Measurements from ENCODE around the gene APEH. TPM values are rescaled to one million over a fixed set of nuclear protein-coding genes. Genes with fewer than 3 reads are reported as not detected.
A peak's percentile ranks its signal among the peaks of the same experiment; 100 is the strongest.

The APEH gene
- total and polyA plus RNA-seq, 2 of the 4 experiments (the other 2 are of a cell fraction), result 89.2 to 142 TPM

DNA sequence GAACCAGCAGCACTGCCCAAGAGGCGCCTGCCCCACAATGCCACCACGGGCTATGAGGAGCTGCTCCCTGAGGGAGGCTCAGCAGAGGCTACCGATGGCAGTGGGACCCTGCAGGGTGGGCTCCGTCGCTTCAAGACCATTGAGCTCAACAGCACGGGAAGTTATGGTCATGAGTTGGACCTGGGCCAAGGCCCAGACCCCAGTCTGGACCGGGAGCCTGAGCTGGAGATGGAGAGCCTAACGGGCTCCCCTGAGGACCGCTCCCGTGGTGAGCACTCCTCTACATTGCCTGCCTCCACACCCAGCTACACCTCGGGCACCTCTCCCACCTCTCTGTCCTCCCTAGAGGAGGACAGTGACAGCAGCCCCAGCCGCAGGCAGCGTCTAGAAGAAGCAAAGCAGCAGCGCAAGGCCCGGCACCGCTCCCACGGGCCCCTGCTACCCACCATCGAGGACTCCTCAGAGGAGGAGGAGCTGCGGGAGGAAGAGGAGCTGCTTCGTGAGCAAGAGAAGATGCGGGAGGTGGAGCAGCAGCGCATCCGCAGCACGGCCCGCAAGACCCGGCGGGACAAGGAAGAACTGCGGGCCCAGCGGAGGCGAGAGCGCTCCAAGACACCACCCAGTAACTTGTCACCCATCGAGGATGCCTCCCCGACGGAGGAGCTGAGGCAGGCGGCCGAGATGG, 21.8 kb upstream of the APEH start:
- no TSS peak for BruUV-seq (replicated peaks)
- TF ChIP-seq MAFK (IDR thresholded peaks at IDR 0.05; ENCODE audit: low read depth, low read length) (no peak), RCOR1 (IDR thresholded peaks at IDR 0.05; ENCODE audit: insufficient replicate concordance, low read length) (no peak), RAD21 (IDR thresholded peaks at IDR 0.05; ENCODE audit: low read length) (no peak), CHD1 (IDR thresholded peaks at IDR 0.05; ENCODE audit: low read depth, low read length) (no peak), CEBPB (IDR thresholded peaks at IDR 0.05; ENCODE audit: low read depth, low read length) (no peak), RFX5 (IDR thresholded peaks at IDR 0.05; ENCODE audit: low read depth, low read length) (no peak), FOS (IDR thresholded peaks at IDR 0.05; ENCODE audit: low read depth, low read length) (no peak), NFE2L2 (IDR thresholded peaks at IDR 0.05; ENCODE audit: low read depth, low read length) (no peak), BHLHE40 (IDR thresholded peaks at IDR 0.05; ENCODE audit: low read depth, low read length) (no peak), POLR2A (IDR thresholded peaks at IDR 0.05; ENCODE audit: low read depth, low read length) (no peak), MAZ (IDR thresholded peaks at IDR 0.05; ENCODE audit: borderline replicate concordance, low read depth, low read length) (no peak), SMC3 (IDR thresholded peaks at IDR 0.05; ENCODE audit: low read depth, low read length) (no peak), MXI1 (IDR thresholded peaks at IDR 0.05; ENCODE audit: borderline replicate concordance, low read depth, low read length) (no peak)
- TF ChIP-seq, protein P1, sequence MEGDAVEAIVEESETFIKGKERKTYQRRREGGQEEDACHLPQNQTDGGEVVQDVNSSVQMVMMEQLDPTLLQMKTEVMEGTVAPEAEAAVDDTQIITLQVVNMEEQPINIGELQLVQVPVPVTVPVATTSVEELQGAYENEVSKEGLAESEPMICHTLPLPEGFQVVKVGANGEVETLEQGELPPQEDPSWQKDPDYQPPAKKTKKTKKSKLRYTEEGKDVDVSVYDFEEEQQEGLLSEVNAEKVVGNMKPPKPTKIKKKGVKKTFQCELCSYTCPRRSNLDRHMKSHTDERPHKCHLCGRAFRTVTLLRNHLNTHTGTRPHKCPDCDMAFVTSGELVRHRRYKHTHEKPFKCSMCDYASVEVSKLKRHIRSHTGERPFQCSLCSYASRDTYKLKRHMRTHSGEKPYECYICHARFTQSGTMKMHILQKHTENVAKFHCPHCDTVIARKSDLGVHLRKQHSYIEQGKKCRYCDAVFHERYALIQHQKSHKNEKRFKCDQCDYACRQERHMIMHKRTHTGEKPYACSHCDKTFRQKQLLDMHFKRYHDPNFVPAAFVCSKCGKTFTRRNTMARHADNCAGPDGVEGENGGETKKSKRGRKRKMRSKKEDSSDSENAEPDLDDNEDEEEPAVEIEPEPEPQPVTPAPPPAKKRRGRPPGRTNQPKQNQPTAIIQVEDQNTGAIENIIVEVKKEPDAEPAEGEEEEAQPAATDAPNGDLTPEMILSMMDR (conservative IDR thresholded peaks at IDR 0.05; ENCODE audit: low read depth, low read length), result no peak
- TF ChIP-seq, protein P2, sequence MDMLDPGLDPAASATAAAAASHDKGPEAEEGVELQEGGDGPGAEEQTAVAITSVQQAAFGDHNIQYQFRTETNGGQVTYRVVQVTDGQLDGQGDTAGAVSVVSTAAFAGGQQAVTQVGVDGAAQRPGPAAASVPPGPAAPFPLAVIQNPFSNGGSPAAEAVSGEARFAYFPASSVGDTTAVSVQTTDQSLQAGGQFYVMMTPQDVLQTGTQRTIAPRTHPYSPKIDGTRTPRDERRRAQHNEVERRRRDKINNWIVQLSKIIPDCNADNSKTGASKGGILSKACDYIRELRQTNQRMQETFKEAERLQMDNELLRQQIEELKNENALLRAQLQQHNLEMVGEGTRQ (IDR thresholded peaks at IDR 0.05; ENCODE audit: low read depth, low read length), result no peak
- TF ChIP-seq, protein P3, sequence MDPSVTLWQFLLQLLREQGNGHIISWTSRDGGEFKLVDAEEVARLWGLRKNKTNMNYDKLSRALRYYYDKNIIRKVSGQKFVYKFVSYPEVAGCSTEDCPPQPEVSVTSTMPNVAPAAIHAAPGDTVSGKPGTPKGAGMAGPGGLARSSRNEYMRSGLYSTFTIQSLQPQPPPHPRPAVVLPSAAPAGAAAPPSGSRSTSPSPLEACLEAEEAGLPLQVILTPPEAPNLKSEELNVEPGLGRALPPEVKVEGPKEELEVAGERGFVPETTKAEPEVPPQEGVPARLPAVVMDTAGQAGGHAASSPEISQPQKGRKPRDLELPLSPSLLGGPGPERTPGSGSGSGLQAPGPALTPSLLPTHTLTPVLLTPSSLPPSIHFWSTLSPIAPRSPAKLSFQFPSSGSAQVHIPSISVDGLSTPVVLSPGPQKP (IDR thresholded peaks at IDR 0.05; ENCODE audit: borderline replicate concordance, low read depth, low read length), result no peak
- intact Hi-C loops (cut with micrococcal nuclease), result no loop called here

More for the DNA sequence above, 21.8 kb upstream of the APEH start:
- H2BK15ac ChIP-seq (ENCODE audit: low read depth, low read length), result no peak overlapping the region
- peaks cover 30% of the 10 kb centered on the region; the same call in 1 of the 2 replicates for H3K27me3 ChIP-seq (ENCODE audit: control insufficient read depth, insufficient read depth, low read length)
- no peaks in the 10 kb centered on the region for H3K79me1 ChIP-seq (ENCODE audit: low read depth in 1 of 2, low read length in 2 of 2)
- POLR2A ChIA-PET (ENCODE audit: unreplicated experiment), result no interaction called here
- no peak overlapping the region for H3K9ac ChIP-seq (ENCODE audit: low read depth, low read length)
- no peak overlapping the region for H3K27ac ChIP-seq (ENCODE audit: insufficient read depth, low read length)
- dilution Hi-C loops (cut with HindIII; ENCODE audit: low sequenced_read_pairs, unreplicated experiment) (no loop called here), in situ Hi-C loops (cut with MboI; ENCODE audit: low sequenced_read_pairs) (no loop called here)
- H2AFZ ChIP-seq (replicated peaks; ENCODE audit: low read length, poor library complexity), result peak overlapping the region; percentile 43
- no peak overlapping the region for H3K56ac ChIP-seq (ENCODE audit: extremely low read depth, insufficient read depth, low read length)
- H2BK5ac ChIP-seq (ENCODE audit: low read depth, low read length, poor library complexity, severe bottlenecking), result no peak overlapping the region
- H4K5ac ChIP-seq (ENCODE audit: low read depth, low read length), result no peak overlapping the region
- no peak overlapping the region for H3K4me2 ChIP-seq (ENCODE audit: low read depth, low read length)
- no peak overlapping the region for H4K8ac ChIP-seq (ENCODE audit: low read depth in 2 of 2, low read length in 2 of 2)
- H2AK9ac ChIP-seq (replicated peaks; ENCODE audit: low read depth, low read length, poor library complexity), result no peak overlapping the region
- H2BK120ac ChIP-seq (ENCODE audit: low read depth, low read length), result no peak overlapping the region
- CTCF ChIA-PET, result no interaction called here
- no peak overlapping the region for H2AK5ac ChIP-seq (ENCODE audit: low read depth, low read length)
- no peak overlapping the region for H3K23ac ChIP-seq (ENCODE audit: low read depth, low read length)
- DNase-seq, result no peak
- no peak overlapping the region for H3K4ac ChIP-seq (ENCODE audit: low read depth, low read length)
- H3K4me1 ChIP-seq (ENCODE audit: control insufficient read depth, insufficient read depth, low read length), result no peaks in the 10 kb centered on the region
- no peak for ATAC-seq (ENCODE audit: low read depth)
- H2BK20ac ChIP-seq (ENCODE audit: low read depth, low read length), result no peak overlapping the region
- peaks cover 3% of the 10 kb centered on the region; the same call in 1 of the 2 replicates for H3K9me1 ChIP-seq (ENCODE audit: insufficient read depth, low read length)
- H3K4me3 ChIP-seq (ENCODE audit: insufficient read depth, low read depth, low read length), result no peak overlapping the region
- no peaks in the 10 kb centered on the region for H3K36me3 ChIP-seq (ENCODE audit: control insufficient read depth, insufficient read depth, low read length)
- H3K9me3 ChIP-seq (ENCODE audit: control insufficient read depth, insufficient read depth, low read length), result no peaks in the 10 kb centered on the region
- no peak overlapping the region for H3K14ac ChIP-seq (replicated peaks; ENCODE audit: low read depth, low read length)
- 81% methylated on average over 21 of the region's 36 CpGs; no CpG with 5 or more reads in 1 of the 2 experiments for WGBS, 2 experiments (ENCODE audit: extremely low coverage in 2 of 2, insufficient read length in 1 of 2)
- no peaks in the 10 kb centered on the region for H4K20me1 ChIP-seq (ENCODE audit: insufficient read depth, low read length)
- H4K91ac ChIP-seq (ENCODE audit: insufficient read depth, low read depth, low read length), result no peak overlapping the region
- H3K18ac ChIP-seq (ENCODE audit: low read depth, low read length), result no peak overlapping the region
